ENCODE measurements around the gene CLEC20A.

The CLEC20A gene

DNA sequence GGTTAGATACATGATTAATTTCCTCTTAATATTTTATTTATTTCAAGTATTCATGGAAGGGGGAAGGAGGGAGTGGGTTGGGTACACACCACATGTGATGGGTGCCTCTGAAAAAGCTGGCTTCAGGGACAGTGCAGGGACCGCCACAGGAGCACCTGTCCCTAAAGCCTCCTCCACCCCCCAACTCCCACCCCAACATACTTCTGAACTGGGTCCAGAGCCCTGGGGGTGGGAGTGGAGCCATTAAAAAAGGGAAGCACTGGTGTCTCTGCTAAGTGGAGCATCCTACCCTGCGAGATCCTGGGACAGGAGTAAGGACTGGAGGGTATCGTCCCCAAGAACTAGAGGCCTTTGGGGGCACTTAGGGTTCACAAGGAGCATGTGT, 5.6 kb upstream of the CLEC20A start:
- TF ChIP-seq JUND (IDR thresholded peaks at IDR 0.05; ENCODE audit: low read depth), result no peak
- DNase-seq (ENCODE audit: low read depth in 1 of 2, low spot score in 1 of 2), result no peak
- in situ Hi-C loops (cut with HindIII; ENCODE audit: low pct_unique_long_range_greater_than_20kb, low sequenced_read_pairs), result no loop called here

DNA sequence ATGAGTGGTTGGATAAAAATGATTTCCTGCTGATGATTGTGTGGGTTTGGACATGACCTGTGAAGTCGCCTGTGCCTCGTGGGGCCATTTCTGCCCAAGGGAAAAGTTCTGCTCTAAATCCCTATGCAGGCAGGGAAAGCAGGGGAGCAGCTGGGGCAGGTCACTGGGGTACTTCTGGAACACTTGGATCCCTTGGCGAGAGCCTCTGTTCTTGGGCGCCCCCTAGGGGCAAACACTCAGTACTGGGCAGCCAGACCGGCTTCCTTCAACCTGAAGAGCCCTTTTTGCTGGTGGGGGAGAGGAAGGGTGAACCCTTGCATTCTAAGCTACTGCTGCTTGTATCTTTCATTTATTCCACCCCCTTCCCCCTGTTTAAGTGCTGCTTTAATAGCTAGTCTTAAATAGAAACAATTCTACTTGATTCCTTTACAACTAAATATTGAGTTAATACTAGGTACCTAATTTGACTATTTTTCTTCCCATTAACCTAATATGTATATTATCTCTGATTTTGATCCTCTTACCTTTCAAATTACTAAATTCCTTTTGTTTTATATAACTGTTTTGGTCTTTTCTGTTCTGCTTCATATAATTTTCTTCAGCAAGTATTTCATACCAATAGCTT, 5.1 kb upstream of the CLEC20A start:
- no peak for TF ChIP-seq JUND (IDR thresholded peaks at IDR 0.05; ENCODE audit: low read depth)
- in situ Hi-C loops (cut with HindIII; ENCODE audit: low pct_unique_long_range_greater_than_20kb, low sequenced_read_pairs), result no loop called here
- peak; percentile 74 to 80 for DNase-seq (ENCODE audit: low read depth in 1 of 2, low spot score in 1 of 2)

DNA sequence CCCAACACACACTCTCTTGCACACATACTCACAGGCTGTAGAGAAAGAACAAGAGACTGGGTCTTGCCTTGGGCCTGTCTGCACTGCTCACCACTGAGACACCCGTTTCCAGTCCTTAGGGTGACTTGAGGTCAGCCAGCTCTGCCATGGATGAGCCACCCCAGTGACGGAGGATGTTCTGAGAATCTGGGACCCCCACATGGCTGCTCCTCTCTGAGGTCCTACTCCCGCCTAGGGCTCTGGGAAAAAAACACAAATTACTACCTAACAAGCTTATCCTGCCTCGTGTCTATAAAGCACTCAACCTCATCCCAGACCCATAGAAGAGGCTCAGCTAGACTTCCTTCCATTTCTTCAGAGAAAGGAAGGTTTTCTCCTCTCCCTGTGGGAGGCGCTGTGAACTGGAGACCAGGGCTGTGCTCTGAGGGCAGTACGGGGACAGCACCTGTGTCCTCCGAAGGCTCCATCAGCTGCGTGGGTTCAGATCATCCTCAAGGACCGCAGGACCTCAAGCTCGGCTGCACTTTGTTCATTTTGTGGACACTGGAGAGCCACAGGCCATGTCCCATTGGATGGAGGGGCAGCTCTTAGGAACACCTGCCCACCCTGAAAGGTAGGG, 4.3 kb upstream of the CLEC20A start:
- in situ Hi-C loops (cut with HindIII; ENCODE audit: low pct_unique_long_range_greater_than_20kb, low sequenced_read_pairs), result no loop called here
- TF ChIP-seq JUND (IDR thresholded peaks at IDR 0.05; ENCODE audit: low read depth), result no peak
- DNase-seq (ENCODE audit: low read depth in 1 of 2, low spot score in 1 of 2), result peak in 1 of 2 experiments; percentile 13

DNA sequence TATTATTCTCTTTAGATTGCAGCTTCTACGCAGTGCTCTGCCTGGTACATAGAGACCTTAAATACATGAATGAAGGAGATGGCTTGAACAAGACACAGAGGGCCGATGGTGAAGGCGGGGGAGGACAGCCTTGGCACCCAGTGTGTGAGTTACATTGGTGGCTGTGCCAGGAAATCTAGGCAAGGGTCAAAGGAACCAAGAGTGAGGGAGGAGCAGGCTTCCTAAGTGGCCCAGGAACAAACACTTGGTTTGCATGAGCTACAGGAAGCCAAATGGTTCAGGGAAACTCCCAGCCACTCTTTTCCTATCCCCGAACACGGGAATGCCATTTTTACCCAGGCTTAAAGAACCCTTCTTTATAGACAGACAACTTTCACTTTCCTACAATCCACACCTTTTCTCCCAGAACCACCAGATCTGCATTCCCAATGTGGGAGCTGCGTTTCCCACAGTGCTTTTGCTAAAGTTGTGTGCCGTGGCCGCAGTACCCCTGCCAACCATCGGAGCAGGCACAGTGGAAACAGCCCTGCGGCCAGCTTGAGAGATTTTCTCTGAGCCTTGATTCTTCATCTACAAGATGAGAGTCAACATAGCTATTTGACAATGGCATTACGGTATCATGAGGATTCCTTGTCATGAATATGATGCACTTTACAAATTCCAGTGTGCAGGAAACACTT, 3.5 kb upstream of the CLEC20A start:
- TF ChIP-seq JUND (IDR thresholded peaks at IDR 0.05; ENCODE audit: low read depth), result no peak
- DNase-seq (ENCODE audit: low read depth in 1 of 2, low spot score in 1 of 2), result peak in 1 of 2 experiments; percentile 27
- in situ Hi-C loops (cut with HindIII; ENCODE audit: low pct_unique_long_range_greater_than_20kb, low sequenced_read_pairs), result no loop called here

DNA sequence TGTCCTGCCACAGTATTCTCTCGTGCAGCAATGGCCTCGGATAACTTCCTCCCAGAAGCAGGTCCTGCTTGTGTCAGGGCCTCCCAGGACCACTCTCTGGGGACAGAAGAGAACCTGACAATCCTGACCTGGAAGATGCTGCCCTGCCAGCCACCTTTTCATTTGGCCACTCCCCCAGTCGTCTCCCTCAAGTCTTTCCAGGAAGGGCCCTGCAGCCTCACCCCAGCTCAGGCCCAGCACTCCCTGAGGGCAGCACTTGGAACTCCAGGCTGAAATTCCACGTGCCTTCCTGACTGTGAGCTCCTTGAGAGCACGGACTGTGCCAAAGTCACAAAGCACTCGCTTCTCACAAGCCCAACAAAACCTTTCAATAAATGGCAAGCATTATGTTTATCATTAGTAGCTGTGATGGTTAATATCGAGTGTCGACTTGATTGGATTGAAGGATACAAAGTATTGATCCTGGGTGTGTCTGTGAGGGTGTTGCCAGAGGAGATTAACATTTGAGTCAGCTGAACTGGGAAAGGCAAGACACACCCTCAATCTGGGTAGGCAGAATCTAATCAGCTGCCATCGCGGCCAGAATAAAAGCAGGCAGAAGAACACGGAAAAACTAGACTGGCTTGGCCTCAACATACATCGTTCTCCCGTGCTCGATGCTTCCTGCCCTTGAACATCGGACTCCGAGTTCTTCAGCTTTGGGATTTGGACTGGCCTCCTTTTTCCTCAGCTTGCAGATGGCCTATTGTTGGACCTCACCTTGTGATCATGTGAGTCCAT, 2.3 kb upstream of the CLEC20A start:
- DNase-seq (ENCODE audit: low read depth in 1 of 2, low spot score in 1 of 2), result no peak
- in situ Hi-C loops (cut with HindIII; ENCODE audit: low pct_unique_long_range_greater_than_20kb, low sequenced_read_pairs), result no loop called here
- TF ChIP-seq JUND (IDR thresholded peaks at IDR 0.05; ENCODE audit: low read depth), result no peak

DNA sequence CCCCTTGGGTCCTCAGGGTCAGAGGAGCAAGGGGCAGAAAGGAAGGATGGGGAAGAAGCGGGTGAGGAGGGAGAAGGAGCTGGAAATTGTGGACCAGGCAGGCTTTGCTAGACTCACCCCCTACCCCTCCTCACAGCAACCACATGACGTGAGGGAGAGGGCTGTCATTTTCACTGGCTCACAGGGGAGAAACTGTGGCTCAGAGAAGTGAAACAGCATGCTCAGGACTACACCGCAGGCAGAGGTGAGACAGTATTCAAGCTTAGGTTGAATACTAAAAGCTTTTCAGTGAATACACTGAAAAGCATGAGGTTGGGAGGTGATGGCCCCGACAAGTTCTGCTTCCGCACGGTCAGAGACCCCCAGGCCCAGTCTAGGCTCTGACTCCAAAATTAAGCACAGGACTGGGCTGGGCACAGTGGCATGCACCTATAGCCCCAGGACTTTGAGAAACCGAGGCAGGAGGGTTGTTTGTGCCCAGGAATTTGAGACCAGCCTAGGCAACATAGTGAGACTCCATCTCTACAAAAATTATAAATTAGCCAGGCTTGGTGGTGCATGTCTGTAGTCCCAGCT, 1.2 kb upstream of the CLEC20A start:
- no peak for DNase-seq (ENCODE audit: low read depth in 1 of 2, low spot score in 1 of 2)
- in situ Hi-C loops (cut with HindIII; ENCODE audit: low pct_unique_long_range_greater_than_20kb, low sequenced_read_pairs), result no loop called here
- no peak for TF ChIP-seq JUND (IDR thresholded peaks at IDR 0.05; ENCODE audit: low read depth)

DNA sequence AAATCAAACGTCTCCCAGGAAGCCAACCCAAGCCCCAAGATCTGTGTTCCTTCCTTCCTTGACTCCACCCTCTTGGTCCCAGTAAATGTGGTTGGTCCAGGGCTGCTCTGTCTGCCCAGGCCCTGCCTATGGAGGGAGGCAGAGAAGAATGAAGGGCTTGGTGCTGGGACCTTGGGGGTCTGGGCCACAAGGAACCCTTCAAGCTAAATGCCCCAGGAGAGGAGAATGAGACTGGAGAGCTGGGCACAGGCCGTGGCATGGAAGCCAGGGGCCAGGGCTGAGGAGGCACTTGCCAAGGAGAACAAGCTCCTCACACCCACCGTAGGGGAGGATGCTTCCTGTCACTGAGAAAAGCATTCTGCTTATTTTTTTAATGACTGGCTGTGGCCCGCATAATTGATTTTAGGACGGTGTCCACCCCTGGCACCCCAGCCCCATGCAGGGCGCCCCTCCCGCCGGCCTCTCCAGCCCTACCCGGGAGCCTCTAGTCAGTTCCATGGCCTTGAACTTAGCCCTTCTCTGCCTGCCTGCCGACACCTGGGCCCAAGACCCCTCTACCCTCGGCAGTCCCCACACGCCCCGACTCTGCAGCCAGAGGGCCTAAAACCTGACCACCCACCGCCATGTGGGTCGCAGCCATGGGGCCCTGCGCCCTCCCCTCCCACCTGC, 889 bp downstream of the CLEC20A start:
- in situ Hi-C loops (cut with HindIII; ENCODE audit: low pct_unique_long_range_greater_than_20kb, low sequenced_read_pairs), result no loop called here
- DNase-seq (ENCODE audit: low read depth in 1 of 2, low spot score in 1 of 2), result no peak
- TF ChIP-seq JUND (IDR thresholded peaks at IDR 0.05; ENCODE audit: low read depth), result no peak

DNA sequence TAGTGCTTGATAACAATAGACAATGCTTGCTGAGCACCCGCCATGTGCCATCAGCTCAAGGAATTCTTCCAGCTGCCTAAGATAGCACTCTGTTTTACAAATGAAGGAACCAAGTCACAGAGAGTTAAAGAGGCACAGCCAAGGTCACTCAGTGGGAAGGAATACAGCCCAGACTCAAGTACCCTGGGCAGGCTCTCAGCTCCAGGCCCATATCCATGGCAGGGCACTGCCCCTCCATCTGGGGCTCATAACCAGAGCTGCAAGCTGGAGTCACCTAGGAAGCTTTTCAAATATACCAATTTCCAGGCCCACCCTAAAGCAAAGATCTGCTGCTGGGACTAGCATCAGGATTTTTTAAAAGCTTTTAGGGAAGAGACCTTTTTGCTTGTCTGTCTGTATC, 1.6 kb downstream of the CLEC20A start:
- in situ Hi-C loops (cut with HindIII; ENCODE audit: low pct_unique_long_range_greater_than_20kb, low sequenced_read_pairs), result no loop called here
- no peak for TF ChIP-seq JUND (IDR thresholded peaks at IDR 0.05; ENCODE audit: low read depth)
- DNase-seq (ENCODE audit: low read depth in 1 of 2, low spot score in 1 of 2), result no peak

DNA sequence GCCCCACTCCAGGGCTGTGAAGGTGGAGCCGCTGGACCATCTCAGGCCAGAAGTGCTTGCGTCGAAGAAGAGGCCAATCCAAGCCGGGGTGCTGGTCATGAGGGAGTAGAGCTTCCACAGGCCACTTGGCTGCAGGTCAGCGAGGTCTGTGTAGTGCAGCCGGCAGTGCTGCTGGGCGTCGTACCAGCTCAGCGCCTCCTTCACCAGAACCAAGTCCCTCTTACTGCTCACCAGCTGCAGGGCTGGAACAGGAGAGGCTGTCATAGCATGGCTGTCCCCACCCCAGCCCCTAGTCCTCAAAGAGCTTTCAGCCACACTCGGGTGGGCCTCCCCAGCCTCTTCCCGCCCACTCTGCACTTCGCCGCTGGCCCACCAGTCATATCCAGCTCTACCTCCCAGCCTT, 2.2 kb downstream of the CLEC20A start:
- no peak for TF ChIP-seq JUND (IDR thresholded peaks at IDR 0.05; ENCODE audit: low read depth)
- no peak for DNase-seq (ENCODE audit: low read depth in 1 of 2, low spot score in 1 of 2)
- in situ Hi-C loops (cut with HindIII; ENCODE audit: low pct_unique_long_range_greater_than_20kb, low sequenced_read_pairs), result no loop called here

DNA sequence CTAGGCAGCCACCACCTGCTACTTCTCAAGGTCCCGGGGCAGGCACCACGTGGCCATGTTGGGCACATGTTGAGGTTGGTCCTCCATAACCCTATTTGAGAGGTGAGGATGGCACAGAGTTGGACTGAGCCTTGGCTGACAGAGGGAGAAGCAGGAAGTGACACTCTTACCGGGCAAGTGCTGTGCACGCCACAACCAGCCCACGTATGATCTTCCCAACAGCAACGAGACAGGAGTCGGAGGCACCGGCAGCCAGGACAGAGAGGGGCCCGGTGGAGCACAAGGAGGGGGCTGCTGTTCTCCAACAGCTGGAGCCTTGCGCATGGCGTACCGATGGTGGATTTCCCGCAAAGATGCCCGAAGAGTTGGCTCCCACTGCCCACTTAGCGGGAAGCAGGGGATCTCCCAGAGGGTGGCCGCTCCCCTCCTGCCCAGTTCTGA, 3.4 kb downstream of the CLEC20A start:
- in situ Hi-C loops (cut with HindIII; ENCODE audit: low pct_unique_long_range_greater_than_20kb, low sequenced_read_pairs), result no loop called here
- TF ChIP-seq JUND (IDR thresholded peaks at IDR 0.05; ENCODE audit: low read depth), result no peak
- no peak for DNase-seq (ENCODE audit: low read depth in 1 of 2, low spot score in 1 of 2)

DNA sequence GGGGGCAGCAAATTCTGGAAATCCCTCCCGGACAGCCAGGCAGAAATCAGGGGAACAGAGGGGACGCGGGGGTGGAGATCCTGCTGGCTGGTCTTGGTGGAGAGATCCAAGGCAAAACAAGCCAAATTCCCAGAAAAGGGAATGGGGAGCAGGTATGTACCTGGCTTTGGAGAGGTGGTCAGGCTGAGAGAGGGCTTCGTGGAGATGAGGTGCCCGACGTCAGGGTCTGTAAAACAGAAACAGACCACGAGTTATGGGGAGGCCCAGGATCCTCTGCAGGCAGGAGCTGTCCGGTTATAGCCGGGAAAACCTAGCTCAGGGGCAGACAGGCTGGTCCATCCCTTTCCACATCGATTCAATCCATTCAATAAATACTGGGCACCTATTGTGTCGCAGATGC, 4.4 kb downstream of the CLEC20A start:
- TF ChIP-seq JUND (IDR thresholded peaks at IDR 0.05; ENCODE audit: low read depth), result no peak
- no peak for DNase-seq (ENCODE audit: low read depth in 1 of 2, low spot score in 1 of 2)
- in situ Hi-C loops (cut with HindIII; ENCODE audit: low pct_unique_long_range_greater_than_20kb, low sequenced_read_pairs), result no loop called here

DNA sequence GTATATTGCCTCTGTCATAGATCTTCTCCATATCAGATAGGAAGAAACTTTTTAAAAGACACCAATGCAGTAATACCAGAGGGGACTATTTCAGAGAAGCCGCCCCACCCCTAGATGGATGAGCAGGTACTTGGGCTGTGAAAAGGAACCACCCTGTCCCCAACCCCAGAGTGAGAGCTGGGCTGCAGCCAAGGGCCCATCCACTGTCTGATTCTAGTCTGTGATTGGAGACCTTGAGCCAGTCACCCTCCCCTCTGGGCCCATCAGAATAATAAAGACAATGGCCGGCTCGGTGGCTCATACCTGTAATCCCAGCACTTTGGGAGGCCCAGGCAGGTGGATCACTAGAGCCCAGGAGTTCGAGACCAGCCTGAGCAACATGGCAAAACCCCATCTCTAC, 5.0 kb downstream of the CLEC20A start:
- in situ Hi-C loops (cut with HindIII; ENCODE audit: low pct_unique_long_range_greater_than_20kb, low sequenced_read_pairs), result no loop called here
- no peak for TF ChIP-seq JUND (IDR thresholded peaks at IDR 0.05; ENCODE audit: low read depth)
- DNase-seq (ENCODE audit: low read depth in 1 of 2, low spot score in 1 of 2), result no peak

Data from T47D (cell line).